Naive thymus-derived CD8-positive, alpha-beta T cell (primary cell): Measurements from ENCODE around the gene RNASEH2A. TPM values are rescaled to one million over a fixed set of nuclear protein-coding genes. Genes with fewer than 3 reads are reported as not detected.
"Not testable (repeated sequence)": the region's sequence is repeated elsewhere in the genome, so short reads cannot be mapped to it uniquely, and the experiment has no call there.

ENCODE experiments used
- ATAC-seq, 2 donors: fragments of 150-1000 bp; cut with Tn5 transposase in 1 of 2; sonication (Bioruptor Pico), chemical (Tn5 transposase) in 1 of 2; 1 replicate in 1 of 2; 2 replicates in 1 of 2; pipeline ENCODE4 v1.10.0; 2021; ENCODE audit warnings: mild to moderate bottlenecking in 2 of 2, moderate library complexity in 2 of 2
- POLR2A ChIA-PET: fragments of 350-600 bp; sonication (Branson Sonifier 250); formaldehyde crosslinking; loops from one replicate; lab custom pipeline; 2021; ENCODE audit warnings: antibody characterized with exemption; lab: Charles Lee
- DNase-seq, 10 donors: peaks; one replicate each; pipeline versions ENCODE4 v3.0.0 to v3.0.0-alpha.2; 2020 to 2022
- H3K27ac Mint-ChIP-seq, 10 donors: one replicate each; pipeline ENCODE4 v1.8.0; 2020 to 2022; ENCODE audit warnings: mild to moderate bottlenecking in 10 of 10, mixed read lengths in 10 of 10, moderate library complexity in 4 of 10, inconsistent platforms in 1 of 10
- H3K27me3 Mint-ChIP-seq, 5 donors: one replicate each; pipeline ENCODE4 v1.8.0; 2021 to 2022; ENCODE audit warnings: mixed read lengths in 5 of 5
- H3K36me3 Mint-ChIP-seq, 3 donors: one replicate each; pipeline ENCODE4 v1.8.0; 2020 to 2022; ENCODE audit warnings: mixed read lengths in 3 of 3, mild to moderate bottlenecking in 2 of 3, inconsistent platforms in 1 of 3
- H3K4me1 Mint-ChIP-seq, 4 donors: one replicate each; pipeline ENCODE4 v1.8.0; 2021 to 2022; ENCODE audit warnings: mixed read lengths in 4 of 4
- H3K4me3 Mint-ChIP-seq, 10 donors: one replicate each; pipeline ENCODE4 v1.8.0; 2020 to 2022; ENCODE audit warnings: mild to moderate bottlenecking in 10 of 10, mixed read lengths in 10 of 10, moderate library complexity in 6 of 10, inconsistent platforms in 1 of 10
- H3K9me3 Mint-ChIP-seq, 9 donors: one replicate each; pipeline ENCODE4 v1.8.0; 2020 to 2022; ENCODE audit warnings: mixed read lengths in 9 of 9, mild to moderate bottlenecking in 3 of 9, inconsistent platforms in 1 of 9, moderate library complexity in 1 of 9
- polyA plus RNA-seq, 3 donors: library from polyadenylated mRNA; unstranded; fragments of 300-500 nt; fragmentation: Illumina TruSeq; gene quantifications; one replicate each; pipeline ENCODE4 v1.2.3, GENCODE V29; 2021
- total RNA-seq, 8 experiments: library from RNA in 2 of 8; stranded (reverse) in 2 of 8; gene quantifications; one replicate each; pipeline ENCODE4 v1.2.3 and lab custom pipeline; 2021 to 2026

Gene RNASEH2A
- total and polyA plus RNA-seq, 5 experiments from 2014 or later = 12.1 to 22.6 (median 16.3) TPM

GRCh38 chr19:12838182-12838885 lies 31.9 kb downstream of the RNASEH2A start, which contains the start of gene MAST1:
TSS of gene MAST1 (plus strand) at chr19:12838515. CDS start at chr19:12838573, 58 bp downstream.
- H3K9me3 Mint-ChIP-seq = peaks cover 0 to 4% (median 0%) of the 10 kb centered on the region in 9 donors
- peak within 1 kb of the TSS in 3 of 10 donors; percentile 34 to 75 (median 37) for H3K27ac Mint-ChIP-seq
- POLR2A ChIA-PET = no interaction called here
- H3K4me3 Mint-ChIP-seq = peak within 1 kb of the TSS; percentile 4 to 82 (median 74)
- H3K4me1 Mint-ChIP-seq = peaks cover 24 to 52% (median 40%) of the 10 kb centered on the region in 4 donors
- DNase-seq (peak; percentile 20 to 68 (median 49)), ATAC-seq (peak; percentile 67 to 72)
- peaks cover 56 to 90% (median 65%) of the 10 kb centered on the region in 5 donors for H3K27me3 Mint-ChIP-seq
- peaks cover 0 to 11% (median 0%) of the 10 kb centered on the region in 3 donors for H3K36me3 Mint-ChIP-seq

- ATAC-seq = peak in 1 of 2 donors; percentile 68
- H3K4me3 Mint-ChIP-seq = peak overlapping the region; percentile 4 to 82 (median 74)
- POLR2A ChIA-PET = no interaction called here
- H3K4me1 Mint-ChIP-seq = peaks cover 23 to 50% (median 38%) of the 10 kb centered on the region in 4 donors
- H3K27ac Mint-ChIP-seq = peak overlapping the region in 1 of 10 donors; percentile 75
- peak in 2 of 10 donors; percentile 21 to 62 for DNase-seq
- H3K36me3 Mint-ChIP-seq = peaks cover 0 to 11% (median 2%) of the 10 kb centered on the region in 3 donors
- peaks cover 55 to 92% (median 67%) of the 10 kb centered on the region in 5 donors for H3K27me3 Mint-ChIP-seq
- peaks cover 0 to 4% (median 0%) of the 10 kb centered on the region in 9 donors for H3K9me3 Mint-ChIP-seq
Measured at GRCh38 chr19:12838886-12839756, 32.7 kb downstream of the RNASEH2A start.

- H3K27ac Mint-ChIP-seq = peak overlapping the region in 1 of 10 donors; percentile 70
- H3K27me3 Mint-ChIP-seq = peaks cover 54 to 89% (median 66%) of the 10 kb centered on the region in 5 donors
- no peaks in the 10 kb centered on the region for H3K9me3 Mint-ChIP-seq
Measured at GRCh38 chr19:12840091-12841079, 34.0 kb downstream of the RNASEH2A start.

DNA sequence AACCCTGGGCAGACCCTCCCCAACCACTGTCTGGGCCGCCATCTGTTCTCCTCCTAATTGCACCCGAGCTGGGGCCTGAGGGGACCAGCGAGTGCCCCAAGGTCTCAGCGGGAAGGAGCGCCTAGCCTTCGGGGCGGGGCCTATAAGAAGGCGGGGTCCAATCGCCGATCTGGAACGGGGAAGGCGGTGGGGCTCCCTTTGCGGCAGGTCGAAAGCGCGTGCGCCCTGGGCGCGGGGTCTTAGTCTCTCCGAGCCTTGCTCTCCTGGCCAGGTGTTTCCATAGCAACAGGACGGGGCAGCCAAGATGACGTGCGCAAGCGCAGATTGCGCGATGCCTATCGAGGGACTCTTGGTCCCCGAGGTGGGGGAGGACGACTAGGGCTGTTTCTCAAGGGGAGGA lies 34.7 kb downstream of the RNASEH2A start:
- Mint-ChIP-seq H3K36me3 (peaks cover 0 to 11% (median 2%) of the 10 kb centered on the region in 3 donors), H3K4me3 (peak overlapping the region; percentile 7 to 75 (median 42)), H3K9me3 (no peaks in the 10 kb centered on the region), H3K4me1 (peaks cover 19 to 43% (median 33%) of the 10 kb centered on the region in 4 donors), H3K27ac (no peak overlapping the region), H3K27me3 (peaks cover 51 to 89% (median 61%) of the 10 kb centered on the region in 5 donors)
- POLR2A ChIA-PET = no interaction called here
- ATAC-seq (no peak), DNase-seq (no peak)

More at GRCh38 chr19:12840091-12841079, 34.0 kb downstream of the RNASEH2A start:
- POLR2A ChIA-PET = no interaction called here
- DNase-seq = peak in 4 of 10 donors; percentile 14 to 39 (median 28)
- Mint-ChIP-seq H3K4me1 (peaks cover 19 to 43% (median 33%) of the 10 kb centered on the region in 4 donors), H3K4me3 (peak overlapping the region in 9 of 10 donors; percentile 7 to 75 (median 43)), H3K36me3 (peaks cover 0 to 11% (median 2%) of the 10 kb centered on the region in 3 donors)
- ATAC-seq = peak in 1 of 2 donors; percentile 24

GRCh38 chr19:12842511-12842910 lies 36.1 kb downstream of the RNASEH2A start:
- Mint-ChIP-seq H3K27me3 (peaks cover 43 to 88% (median 56%) of the 10 kb centered on the region in 5 donors), H3K4me3 (peak overlapping the region in 1 of 10 donors; percentile 11), H3K27ac (no peak overlapping the region), H3K4me1 (peaks cover 21 to 36% (median 34%) of the 10 kb centered on the region in 4 donors), H3K36me3 (peaks cover 0 to 11% (median 2%) of the 10 kb centered on the region in 3 donors), H3K9me3 (no peaks in the 10 kb centered on the region)
- DNase-seq (no peak), ATAC-seq (no peak)
- POLR2A ChIA-PET = no interaction called here

GRCh38 chr19:12843328-12843727 lies 36.9 kb downstream of the RNASEH2A start:
- Mint-ChIP-seq H3K9me3 (no peaks in the 10 kb centered on the region), H3K36me3 (peaks cover 0 to 11% (median 2%) of the 10 kb centered on the region in 3 donors), H3K4me3 (no peak overlapping the region), H3K27ac (no peak overlapping the region), H3K4me1 (peaks cover 23 to 39% (median 34%) of the 10 kb centered on the region in 4 donors), H3K27me3 (peaks cover 38 to 83% (median 54%) of the 10 kb centered on the region in 5 donors)
- DNase-seq (no peak), ATAC-seq (no peak)
- POLR2A ChIA-PET = no interaction called here

DNA sequence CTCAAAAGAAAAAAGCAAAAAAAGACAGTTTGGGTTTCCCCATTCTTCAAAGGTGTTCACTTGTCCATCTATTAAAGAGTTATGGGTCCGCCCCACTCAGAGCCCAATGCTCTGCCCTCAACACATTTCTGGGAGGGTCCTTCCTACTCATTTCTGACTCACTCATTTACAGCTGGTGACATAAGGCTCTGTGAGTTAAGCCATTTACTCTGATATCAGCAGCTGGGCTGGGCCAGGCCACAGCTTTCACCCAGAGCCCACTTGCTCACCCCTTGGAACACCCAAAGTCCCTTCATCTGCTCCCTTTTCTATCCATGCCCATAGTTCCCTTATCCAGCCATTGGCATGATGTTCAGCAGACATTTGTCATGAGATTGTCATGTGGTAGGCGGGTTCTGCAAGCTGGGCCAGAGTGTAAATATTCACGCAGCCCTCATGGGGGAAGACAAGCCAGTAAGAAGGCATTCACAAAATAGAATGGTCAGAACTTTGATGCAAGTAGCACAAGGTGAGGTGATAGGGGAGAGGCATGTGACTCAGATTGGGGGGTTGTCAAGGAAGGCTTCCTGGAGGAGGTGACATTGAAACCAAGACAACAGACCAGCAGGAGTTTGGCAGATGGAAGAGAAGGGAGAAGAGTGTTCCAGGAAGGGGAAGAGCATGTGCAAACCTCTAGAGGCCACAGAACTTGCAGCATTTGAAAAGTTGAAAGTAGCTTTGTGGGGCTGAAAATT lies 37.8 kb downstream of the RNASEH2A start:
- peaks cover 38 to 75% (median 56%) of the 10 kb centered on the region in 5 donors for H3K27me3 Mint-ChIP-seq
- peaks cover 0 to 11% (median 2%) of the 10 kb centered on the region in 3 donors for H3K36me3 Mint-ChIP-seq
- no peak overlapping the region for H3K4me3 Mint-ChIP-seq
- H3K27ac Mint-ChIP-seq = no peak overlapping the region
- POLR2A ChIA-PET = interaction anchor here (0.5 kb wide), 2 partner anchors 36 to 117 kb away, joined by 3 to 5 read pairs; no protein-coding TSS in a partner anchor
- peaks cover 21 to 31% (median 29%) of the 10 kb centered on the region in 4 donors for H3K4me1 Mint-ChIP-seq
- H3K9me3 Mint-ChIP-seq = no peaks in the 10 kb centered on the region
- DNase-seq (no peak), ATAC-seq (no peak)

GRCh38 chr19:12846613-12847012 lies 40.2 kb downstream of the RNASEH2A start:
- H3K36me3 Mint-ChIP-seq, H3K27ac Mint-ChIP-seq, DNase-seq, H3K9me3 Mint-ChIP-seq, ATAC-seq: not testable (repeated sequence)
- Mint-ChIP-seq H3K4me1 (peaks cover 7 to 11% (median 9%) of the 10 kb centered on the region in 4 donors), H3K27me3 (peaks cover 21 to 52% (median 34%) of the 10 kb centered on the region in 5 donors), H3K4me3 (peak overlapping the region in 1 of 10 donors; percentile 6)
- POLR2A ChIA-PET = interaction anchor here (0.6 to 2.1 kb wide), 6 partner anchors 46 to 1843 kb away, joined by 3 to 8 read pairs (median 4); no protein-coding TSS in a partner anchor

GRCh38 chr19:12847159-12848139 lies 41.1 kb downstream of the RNASEH2A start:
- Mint-ChIP-seq H3K27me3 (peaks cover 16 to 46% (median 28%) of the 10 kb centered on the region in 5 donors), H3K4me3 (peak overlapping the region in 8 of 10 donors; percentile 29 to 67 (median 50)), H3K27ac (peak overlapping the region in 1 of 10 donors; percentile 76), H3K36me3 (peaks cover 0 to 2% (median 0%) of the 10 kb centered on the region in 3 donors), H3K4me1 (peaks cover 3 to 7% (median 6%) of the 10 kb centered on the region in 4 donors), H3K9me3 (no peaks in the 10 kb centered on the region)
- DNase-seq = peak; percentile 56 to 85 (median 79)
- POLR2A ChIA-PET = interaction anchor here (0.5 to 2.1 kb wide), 10 partner anchors 15 to 1842 kb away, joined by 3 to 8 read pairs (median 4); no protein-coding TSS in a partner anchor
- peak; percentile 94 to 98 for ATAC-seq
